SK-N-DZ (cell line): ENCODE measurements around the gene CKLF.

Source experiments
- DNase-seq: peaks from one replicate; pipeline ENCODE4 v3.0.0-alpha.2; 2015; ENCODE audit warnings: low spot score

The CKLF gene

GRCh38 chr16:66517586-66518263 lies 34.7 kb upstream of the CKLF start:
- DNase-seq = no peak

- no peak for DNase-seq
Observed at GRCh38 chr16:66519482-66520373, 32.6 kb upstream of the CKLF start.

GRCh38 chr16:66520406-66521170 lies 31.8 kb upstream of the CKLF start:
- DNase-seq = no peak

GRCh38 chr16:66521252-66521713 lies 31.1 kb upstream of the CKLF start:
- DNase-seq = no peak

- no peak for DNase-seq
Observed at GRCh38 chr16:66521951-66522771, 30.2 kb upstream of the CKLF start.

GRCh38 chr16:66522816-66523590 lies 29.4 kb upstream of the CKLF start:
- no peak for DNase-seq

- DNase-seq = no peak
Observed at GRCh38 chr16:66523861-66524354, 28.5 kb upstream of the CKLF start.

- no peak for DNase-seq
Observed at GRCh38 chr16:66524601-66525164, 27.7 kb upstream of the CKLF start.

- DNase-seq = no peak
Observed at GRCh38 chr16:66525396-66526180, 26.8 kb upstream of the CKLF start.

GRCh38 chr16:66528294-66528693 lies 24.1 kb upstream of the CKLF start:
- no peak for DNase-seq

- DNase-seq = no peak
Observed at GRCh38 chr16:66529475-66529874, 22.9 kb upstream of the CKLF start.

GRCh38 chr16:66534376-66534799 lies 18.0 kb upstream of the CKLF start:
- no peak for DNase-seq

- DNase-seq = no peak
Observed at GRCh38 chr16:66536525-66536924, 15.9 kb upstream of the CKLF start.

- DNase-seq = no peak
Observed at GRCh38 chr16:66537236-66537635, 15.1 kb upstream of the CKLF start.

GRCh38 chr16:66538910-66539309 lies 13.5 kb upstream of the CKLF start:
- no peak for DNase-seq

GRCh38 chr16:66539623-66540469 lies 12.5 kb upstream of the CKLF start:
- DNase-seq = no peak

GRCh38 chr16:66541388-66542355 lies 10.7 kb upstream of the CKLF start:
- no peak for DNase-seq
